Astrocyte (in vitro differentiated cells and primary cell): ENCODE data around the gene PWP2. TPM values are rescaled to one million over a fixed set of nuclear protein-coding genes. Genes with fewer than 3 reads are reported as not detected.

Source experiments
- DNase-seq: peaks from one replicate; pipeline ENCODE4 v3.0.0-alpha.2; 2010; ENCODE audit warnings: low read depth
- FAIRE-seq: peaks from 2 replicates; lab custom pipeline; 2011; peaks lifted over from hg19 to GRCh38; lab: Jason Lieb, UNC
- H2AFZ ChIP-seq: 2 replicates; pipeline ENCODE4 v1.6.0; 2012; ENCODE audit warnings: low read depth, low read length, inconsistent platforms
- H3K27ac ChIP-seq: 2 replicates; pipeline ENCODE4 v1.5.1; 2011; ENCODE audit warnings: low read depth, low read length, inconsistent platforms
- H3K27me3 ChIP-seq: 2 replicates; pipeline ENCODE4 v1.6.0; 2011; ENCODE audit warnings: low read length, inconsistent platforms; ENCODE audit not compliant: insufficient read depth
- H3K36me3 ChIP-seq: 2 replicates; pipeline ENCODE4 v1.5.1; 2011; ENCODE audit warnings: low read length, inconsistent platforms; ENCODE audit not compliant: insufficient read depth
- H3K4me1 ChIP-seq: 2 replicates; pipeline ENCODE4 v1.5.1; 2011; ENCODE audit warnings: low read length, inconsistent platforms; ENCODE audit not compliant: insufficient read depth
- H3K4me2 ChIP-seq: 2 replicates; pipeline ENCODE4 v1.6.0; 2012; ENCODE audit warnings: low read length, inconsistent platforms
- H3K4me3 ChIP-seq: 2 replicates; pipeline ENCODE4 v1.5.1; 2011; ENCODE audit warnings: low read depth, mild to moderate bottlenecking, low read length, inconsistent platforms; ENCODE audit not compliant: insufficient read depth
- H3K79me2 ChIP-seq: 2 replicates; pipeline ENCODE4 v1.6.0; 2012; ENCODE audit warnings: mild to moderate bottlenecking, low read length, inconsistent platforms; ENCODE audit not compliant: insufficient read depth
- H3K9ac ChIP-seq: 2 replicates; pipeline ENCODE4 v1.6.0; 2012; ENCODE audit warnings: mild to moderate bottlenecking, low read length, inconsistent platforms
- H3K9me3 ChIP-seq: 2 replicates; pipeline ENCODE4 v1.5.1; 2012; ENCODE audit warnings: low read depth, mild to moderate bottlenecking, low read length, inconsistent platforms; ENCODE audit not compliant: insufficient read depth
- H4K20me1 ChIP-seq: 2 replicates; pipeline ENCODE4 v1.6.0; 2012; ENCODE audit warnings: low read length, inconsistent platforms; ENCODE audit not compliant: insufficient read depth
- H3K27ac Mint-ChIP-seq: one replicate; pipeline ENCODE4 v1.8.0; 2021; ENCODE audit warnings: mild to moderate bottlenecking, mixed read lengths; ENCODE audit not compliant: unreplicated experiment
- H3K27me3 Mint-ChIP-seq: one replicate; pipeline ENCODE4 v1.8.0; 2021; ENCODE audit warnings: low read depth, mixed read lengths; ENCODE audit not compliant: unreplicated experiment
- H3K36me3 Mint-ChIP-seq: one replicate; pipeline ENCODE4 v1.8.0; 2021; ENCODE audit warnings: low read depth, mixed read lengths; ENCODE audit not compliant: unreplicated experiment
- H3K4me1 Mint-ChIP-seq: one replicate; pipeline ENCODE4 v1.8.0; 2021; ENCODE audit warnings: low read depth, mixed read lengths; ENCODE audit not compliant: unreplicated experiment
- H3K4me3 Mint-ChIP-seq: one replicate; pipeline ENCODE4 v1.8.0; 2021; ENCODE audit warnings: mild to moderate bottlenecking, moderate library complexity, mixed read lengths; ENCODE audit not compliant: unreplicated experiment
- H3K9me3 Mint-ChIP-seq: one replicate; pipeline ENCODE4 v1.8.0; 2021; ENCODE audit warnings: mild to moderate bottlenecking, mixed read lengths; ENCODE audit not compliant: unreplicated experiment
- EZH2 ChIP-seq: IDR thresholded peaks from 2 replicates; pipeline ENCODE4 v1.6.1; 2012; ENCODE audit warnings: mild to moderate bottlenecking, low read length, inconsistent platforms; ENCODE audit not compliant: insufficient read depth
- total RNA-seq: library from RNA; stranded (reverse); gene quantifications from 2 replicates; pipeline ENCODE4 v1.2.1, GENCODE V29; 2021
- TF ChIP-seq, protein P1 (sequence below): IDR thresholded peaks from 2 replicates; pipeline ENCODE4 v1.5.1; 2011; ENCODE audit warnings: low read depth, mild to moderate bottlenecking, inconsistent platforms, low read length, moderate library complexity; ENCODE audit not compliant: insufficient read depth

PWP2 gene
- total RNA-seq, 1 donor from 2014 or later = 17.1 TPM

DNA sequence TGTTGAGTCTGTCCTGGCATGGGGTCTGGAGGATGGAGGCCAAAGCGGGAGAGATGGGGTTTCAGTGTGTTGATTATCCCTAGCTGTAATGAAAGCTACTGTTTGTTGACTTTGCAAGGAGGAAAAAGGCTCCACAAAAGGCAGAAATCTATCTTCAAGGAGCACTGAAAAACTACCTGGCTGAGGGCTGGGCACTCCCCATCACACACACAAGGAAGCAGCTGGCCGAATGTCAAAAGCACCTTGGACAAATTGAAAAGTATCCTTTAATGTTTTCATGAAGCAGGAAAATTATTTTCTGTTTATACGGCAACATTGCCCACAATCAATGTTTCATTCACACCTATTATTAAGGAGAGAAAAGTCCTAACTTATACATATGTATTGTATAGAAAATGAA, 27.8 kb upstream of the PWP2 start:
- Histone ChIP-seq H3K4me3 (no peak overlapping the region), H3K4me2 (no peak overlapping the region), H3K36me3 (peaks cover 30% of the 10 kb centered on the region), H4K20me1 (peaks cover 19% of the 10 kb centered on the region), H3K9me3 (no peaks in the 10 kb centered on the region), H3K4me1 (no peaks in the 10 kb centered on the region), H3K27me3 (no peaks in the 10 kb centered on the region), H3K79me2 (peaks cover 4% of the 10 kb centered on the region), H3K9ac (no peak overlapping the region), H2AFZ (no peak overlapping the region), H3K27ac (no peak overlapping the region)
- FAIRE-seq (no peak), DNase-seq (no peak)
- H3K4me3 Mint-ChIP-seq = no peak overlapping the region
- H3K4me1 Mint-ChIP-seq = no peaks in the 10 kb centered on the region
- H3K27ac Mint-ChIP-seq = no peak overlapping the region
- no peaks in the 10 kb centered on the region for H3K27me3 Mint-ChIP-seq
- TF ChIP-seq, protein P1, sequence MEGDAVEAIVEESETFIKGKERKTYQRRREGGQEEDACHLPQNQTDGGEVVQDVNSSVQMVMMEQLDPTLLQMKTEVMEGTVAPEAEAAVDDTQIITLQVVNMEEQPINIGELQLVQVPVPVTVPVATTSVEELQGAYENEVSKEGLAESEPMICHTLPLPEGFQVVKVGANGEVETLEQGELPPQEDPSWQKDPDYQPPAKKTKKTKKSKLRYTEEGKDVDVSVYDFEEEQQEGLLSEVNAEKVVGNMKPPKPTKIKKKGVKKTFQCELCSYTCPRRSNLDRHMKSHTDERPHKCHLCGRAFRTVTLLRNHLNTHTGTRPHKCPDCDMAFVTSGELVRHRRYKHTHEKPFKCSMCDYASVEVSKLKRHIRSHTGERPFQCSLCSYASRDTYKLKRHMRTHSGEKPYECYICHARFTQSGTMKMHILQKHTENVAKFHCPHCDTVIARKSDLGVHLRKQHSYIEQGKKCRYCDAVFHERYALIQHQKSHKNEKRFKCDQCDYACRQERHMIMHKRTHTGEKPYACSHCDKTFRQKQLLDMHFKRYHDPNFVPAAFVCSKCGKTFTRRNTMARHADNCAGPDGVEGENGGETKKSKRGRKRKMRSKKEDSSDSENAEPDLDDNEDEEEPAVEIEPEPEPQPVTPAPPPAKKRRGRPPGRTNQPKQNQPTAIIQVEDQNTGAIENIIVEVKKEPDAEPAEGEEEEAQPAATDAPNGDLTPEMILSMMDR = no peak
- no peak for TF ChIP-seq EZH2
- H3K36me3 Mint-ChIP-seq = peaks cover 24% of the 10 kb centered on the region
- no peaks in the 10 kb centered on the region for H3K9me3 Mint-ChIP-seq

DNA sequence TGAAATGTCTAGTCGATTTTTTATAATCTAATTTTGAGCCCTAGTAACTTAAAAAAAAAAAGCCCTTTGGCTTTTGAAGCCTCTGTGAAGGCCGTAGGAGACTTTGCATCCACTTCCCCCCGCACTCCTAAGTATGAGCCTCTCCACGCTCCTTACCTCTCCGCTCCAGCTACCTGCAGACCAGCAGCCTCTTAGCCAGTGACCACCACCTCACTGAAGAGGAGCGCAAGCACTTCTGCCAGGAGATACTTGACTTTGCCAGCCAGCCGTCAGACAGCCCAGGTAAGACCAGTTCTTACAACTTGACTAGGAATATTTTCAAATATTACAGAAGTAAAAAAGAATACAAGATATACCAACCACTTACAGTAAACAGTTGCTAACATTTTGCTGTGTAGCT, 27.4 kb upstream of the PWP2 start:
- Histone ChIP-seq H3K36me3 (peaks cover 29% of the 10 kb centered on the region), H3K9ac (no peak overlapping the region), H3K9me3 (no peaks in the 10 kb centered on the region), H3K4me2 (no peak overlapping the region), H3K79me2 (peaks cover 4% of the 10 kb centered on the region), H3K4me3 (no peak overlapping the region), H2AFZ (no peak overlapping the region), H4K20me1 (peaks cover 21% of the 10 kb centered on the region), H3K27ac (no peak overlapping the region), H3K4me1 (no peaks in the 10 kb centered on the region), H3K27me3 (no peaks in the 10 kb centered on the region)
- TF ChIP-seq EZH2 = no peak
- TF ChIP-seq, protein P1 = no peak
- H3K4me3 Mint-ChIP-seq = no peak overlapping the region
- H3K9me3 Mint-ChIP-seq = no peaks in the 10 kb centered on the region
- FAIRE-seq (no peak), DNase-seq (no peak)
- peaks cover 24% of the 10 kb centered on the region for H3K36me3 Mint-ChIP-seq
- no peaks in the 10 kb centered on the region for H3K4me1 Mint-ChIP-seq
- H3K27me3 Mint-ChIP-seq = no peaks in the 10 kb centered on the region
- H3K27ac Mint-ChIP-seq = no peak overlapping the region

DNA sequence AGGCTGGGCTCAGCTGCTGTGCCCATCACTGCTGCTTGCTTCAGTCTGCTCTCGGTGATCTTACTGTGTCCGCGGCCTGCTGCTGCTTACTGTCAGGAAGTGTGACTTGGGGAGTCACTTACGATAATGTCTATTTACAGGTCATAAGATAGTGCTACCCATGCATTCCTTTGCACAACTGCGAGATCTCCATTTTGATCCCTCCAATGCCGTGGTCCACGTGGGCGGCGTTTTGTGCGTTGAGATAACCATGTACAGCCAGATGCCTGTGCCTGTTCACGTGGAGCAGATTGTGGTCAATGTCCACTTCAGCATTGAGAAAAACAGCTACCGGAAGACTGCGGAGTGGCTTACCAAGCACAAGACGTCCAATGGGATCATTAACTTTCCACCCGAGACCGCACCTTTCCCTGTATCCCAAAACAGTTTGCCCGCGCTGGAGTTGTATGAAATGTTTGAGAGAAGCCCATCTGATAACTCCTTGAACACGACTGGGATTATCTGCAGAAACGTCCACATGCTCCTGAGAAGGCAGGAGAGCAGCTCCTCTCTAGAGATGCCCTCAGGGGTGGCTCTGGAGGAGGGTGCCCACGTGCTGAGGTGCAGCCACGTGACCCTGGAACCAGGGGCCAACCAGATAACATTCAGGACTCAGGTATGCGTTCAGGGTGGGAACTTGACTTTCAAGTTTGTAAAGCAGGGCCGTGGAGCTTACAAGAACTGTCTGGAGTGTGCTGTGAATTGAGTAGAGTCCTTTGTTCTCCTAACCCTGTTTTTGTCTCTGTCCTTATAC, 24.4 kb upstream of the PWP2 start:
- no peaks in the 10 kb centered on the region for H3K27me3 ChIP-seq
- no peaks in the 10 kb centered on the region for H3K4me1 ChIP-seq
- no peaks in the 10 kb centered on the region for H3K9me3 Mint-ChIP-seq
- no peak overlapping the region for H3K9ac ChIP-seq
- FAIRE-seq (no peak), DNase-seq (no peak)
- H3K27me3 Mint-ChIP-seq = no peaks in the 10 kb centered on the region
- no peak overlapping the region for H3K4me3 ChIP-seq
- H4K20me1 ChIP-seq = peaks cover 45% of the 10 kb centered on the region
- H3K4me1 Mint-ChIP-seq = no peaks in the 10 kb centered on the region
- peaks cover 25% of the 10 kb centered on the region for H3K36me3 Mint-ChIP-seq
- H3K79me2 ChIP-seq = peaks cover 4% of the 10 kb centered on the region
- H3K4me2 ChIP-seq = no peak overlapping the region
- no peak overlapping the region for H2AFZ ChIP-seq
- no peak overlapping the region for H3K27ac Mint-ChIP-seq
- TF ChIP-seq, protein P1 = no peak
- no peak for TF ChIP-seq EZH2
- H3K27ac ChIP-seq = no peak overlapping the region
- no peak overlapping the region for H3K4me3 Mint-ChIP-seq
- H3K36me3 ChIP-seq = peaks cover 25% of the 10 kb centered on the region
- H3K9me3 ChIP-seq = no peaks in the 10 kb centered on the region
